Breast epithelium (tissue), 3 donors: ENCODE results near the gene THBD.

Source experiments
- POLR2AphosphoS5 ChIP-seq, 3 donors: sonication (generic); formaldehyde crosslinking; IDR thresholded peaks; one replicate each; pipeline ENCODE4 v1.6.1; 2017; ENCODE audit warnings: antibody characterized with exemption in 3 of 3
- TF ChIP-seq, protein P1 (sequence below), 3 donors: fragments of 450-650 bp; IDR thresholded peaks; one replicate each; pipeline ENCODE4 v1.5.1; 2016 to 2017; ENCODE audit warnings: antibody characterized with exemption in 3 of 3, mild to moderate bottlenecking in 3 of 3, moderate library complexity in 3 of 3

DNA sequence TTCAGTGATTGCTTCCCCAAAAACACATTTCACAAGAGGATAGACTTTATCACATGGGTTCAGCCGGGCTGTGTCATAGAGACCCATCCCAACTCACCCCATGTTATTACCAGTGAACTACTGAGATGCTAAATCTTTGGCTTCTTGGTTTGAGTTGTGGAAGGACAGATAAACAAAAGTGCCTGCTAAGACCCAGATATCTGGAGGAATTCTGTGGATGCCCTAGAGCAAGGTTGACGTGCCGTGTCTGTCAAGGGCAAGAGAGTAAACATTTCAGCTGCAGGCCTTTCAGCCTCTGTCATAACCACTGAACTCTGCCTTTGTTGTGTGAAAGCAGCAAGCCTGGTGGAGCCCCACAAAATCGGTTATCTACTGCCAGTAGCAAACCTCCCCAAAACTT is 11.2 kb upstream of the THBD start:
- no peak for TF ChIP-seq POLR2AphosphoS5 (IDR thresholded peaks at IDR 0.05)
- TF ChIP-seq, protein P1, sequence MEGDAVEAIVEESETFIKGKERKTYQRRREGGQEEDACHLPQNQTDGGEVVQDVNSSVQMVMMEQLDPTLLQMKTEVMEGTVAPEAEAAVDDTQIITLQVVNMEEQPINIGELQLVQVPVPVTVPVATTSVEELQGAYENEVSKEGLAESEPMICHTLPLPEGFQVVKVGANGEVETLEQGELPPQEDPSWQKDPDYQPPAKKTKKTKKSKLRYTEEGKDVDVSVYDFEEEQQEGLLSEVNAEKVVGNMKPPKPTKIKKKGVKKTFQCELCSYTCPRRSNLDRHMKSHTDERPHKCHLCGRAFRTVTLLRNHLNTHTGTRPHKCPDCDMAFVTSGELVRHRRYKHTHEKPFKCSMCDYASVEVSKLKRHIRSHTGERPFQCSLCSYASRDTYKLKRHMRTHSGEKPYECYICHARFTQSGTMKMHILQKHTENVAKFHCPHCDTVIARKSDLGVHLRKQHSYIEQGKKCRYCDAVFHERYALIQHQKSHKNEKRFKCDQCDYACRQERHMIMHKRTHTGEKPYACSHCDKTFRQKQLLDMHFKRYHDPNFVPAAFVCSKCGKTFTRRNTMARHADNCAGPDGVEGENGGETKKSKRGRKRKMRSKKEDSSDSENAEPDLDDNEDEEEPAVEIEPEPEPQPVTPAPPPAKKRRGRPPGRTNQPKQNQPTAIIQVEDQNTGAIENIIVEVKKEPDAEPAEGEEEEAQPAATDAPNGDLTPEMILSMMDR (IDR thresholded peaks at IDR 0.05) = no peak
